Middle frontal gyrus (tissue), 1 donor: ENCODE results near the gene DCAF16.

Source experiments
- DNase-seq: peaks from one replicate; pipeline ENCODE4 v3.0.0-alpha.2; 2015; ENCODE audit warnings: low spot score; ENCODE audit errors: extremely low spot score

Gene DCAF16

GRCh38 chr4:17785858-17786257 lies 24.7 kb downstream of the DCAF16 start:
- DNase-seq, result no peak

- DNase-seq, result no peak
These were observed 29.0 kb downstream of the DCAF16 start, which contains the start of gene FAM184B for GRCh38 chr4:17781300-17782287. FAM184B (minus strand) TSS chr4:17781621; CDS start chr4:17781299, 322 bp downstream.

GRCh38 chr4:17780501-17781299 lies 29.9 kb downstream of the DCAF16 start:
- no peak for DNase-seq

GRCh38 chr4:17778431-17778830 lies 32.1 kb downstream of the DCAF16 start:
- no peak for DNase-seq

GRCh38 chr4:17773135-17773698 lies 37.3 kb downstream of the DCAF16 start:
- no peak for DNase-seq

- no peak for DNase-seq
These were observed 39.2 kb downstream of the DCAF16 start for GRCh38 chr4:17771284-17771908.

- DNase-seq, result no peak
These were observed 39.7 kb downstream of the DCAF16 start for GRCh38 chr4:17770845-17771244.

GRCh38 chr4:17769406-17770174 lies 41.0 kb downstream of the DCAF16 start:
- DNase-seq, result no peak

- DNase-seq, result no peak
These were observed 43.6 kb downstream of the DCAF16 start for GRCh38 chr4:17766826-17767458.

- DNase-seq, result no peak
These were observed 44.9 kb downstream of the DCAF16 start for GRCh38 chr4:17765514-17766286.

- no peak for DNase-seq
These were observed 46.6 kb downstream of the DCAF16 start for GRCh38 chr4:17763931-17764330.

GRCh38 chr4:17763416-17763815 lies 47.1 kb downstream of the DCAF16 start:
- DNase-seq, result no peak

GRCh38 chr4:17762726-17763125 lies 47.8 kb downstream of the DCAF16 start:
- DNase-seq, result no peak

- DNase-seq, result no peak
These were observed 49.5 kb downstream of the DCAF16 start for GRCh38 chr4:17761062-17761461.

GRCh38 chr4:17760626-17761025 lies 49.9 kb downstream of the DCAF16 start:
- DNase-seq, result no peak

GRCh38 chr4:17758485-17758884 lies 52.1 kb downstream of the DCAF16 start:
- no peak for DNase-seq

- DNase-seq, result no peak
These were observed 52.9 kb downstream of the DCAF16 start for GRCh38 chr4:17757621-17758020.

GRCh38 chr4:17753646-17754045 lies 56.9 kb downstream of the DCAF16 start:
- DNase-seq, result no peak
